Activated T-cell treated with anti-CD3 and anti-CD28 coated beads for 48 hours (primary cell): ENCODE data around the gene BCO1.
A peak's percentile ranks its signal among the peaks of the same experiment; 100 is the strongest.
"Not testable (repeated sequence)": the region's sequence is repeated elsewhere in the genome, so short reads cannot be mapped to it uniquely, and the experiment has no call there.

Source experiments
- DNase-seq: peaks from one replicate; pipeline ENCODE4 v3.0.0-alpha.2; 2020; ENCODE audit warnings: low read depth

BCO1 gene, protein sequence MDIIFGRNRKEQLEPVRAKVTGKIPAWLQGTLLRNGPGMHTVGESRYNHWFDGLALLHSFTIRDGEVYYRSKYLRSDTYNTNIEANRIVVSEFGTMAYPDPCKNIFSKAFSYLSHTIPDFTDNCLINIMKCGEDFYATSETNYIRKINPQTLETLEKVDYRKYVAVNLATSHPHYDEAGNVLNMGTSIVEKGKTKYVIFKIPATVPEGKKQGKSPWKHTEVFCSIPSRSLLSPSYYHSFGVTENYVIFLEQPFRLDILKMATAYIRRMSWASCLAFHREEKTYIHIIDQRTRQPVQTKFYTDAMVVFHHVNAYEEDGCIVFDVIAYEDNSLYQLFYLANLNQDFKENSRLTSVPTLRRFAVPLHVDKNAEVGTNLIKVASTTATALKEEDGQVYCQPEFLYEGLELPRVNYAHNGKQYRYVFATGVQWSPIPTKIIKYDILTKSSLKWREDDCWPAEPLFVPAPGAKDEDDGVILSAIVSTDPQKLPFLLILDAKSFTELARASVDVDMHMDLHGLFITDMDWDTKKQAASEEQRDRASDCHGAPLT

DNA sequence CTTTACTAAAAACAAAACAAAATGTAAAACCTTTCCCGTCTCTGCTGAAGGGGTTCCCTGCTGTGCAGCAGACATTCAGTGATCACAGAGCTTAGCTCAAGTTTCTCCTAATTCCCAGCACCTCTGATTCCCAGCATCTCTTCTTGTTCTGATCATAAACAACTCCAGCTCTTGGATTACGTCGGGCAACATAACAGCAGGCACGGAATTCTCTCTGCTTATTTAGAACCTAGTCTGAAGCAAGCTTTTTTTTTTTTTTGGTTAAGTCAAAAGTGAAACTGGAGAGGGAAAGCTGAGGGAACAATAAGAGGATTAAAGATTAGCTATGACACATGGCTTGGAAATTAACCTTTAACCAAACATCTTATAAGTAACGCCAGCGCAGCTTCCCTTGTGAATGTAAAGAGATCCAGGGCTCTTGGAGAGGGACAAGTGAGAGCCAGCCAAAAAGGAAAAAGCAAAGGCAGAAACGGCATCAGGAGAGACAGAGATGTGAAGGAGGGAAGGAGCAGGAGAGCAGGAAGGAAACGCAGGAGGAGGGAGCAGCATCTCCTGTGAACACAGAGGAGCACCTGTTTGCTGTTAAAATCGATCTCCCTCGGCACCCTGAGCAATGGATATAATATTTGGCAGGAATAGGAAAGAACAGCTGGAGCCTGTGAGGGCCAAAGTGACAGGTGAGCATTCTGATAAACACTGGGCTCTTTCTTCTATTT is at the start of gene BCO1:
BCO1 (plus strand) TSS at position 394 of the 716 bp plus-strand sequence; CDS start at position 614, 220 bp downstream.
- no peak for DNase-seq

DNA sequence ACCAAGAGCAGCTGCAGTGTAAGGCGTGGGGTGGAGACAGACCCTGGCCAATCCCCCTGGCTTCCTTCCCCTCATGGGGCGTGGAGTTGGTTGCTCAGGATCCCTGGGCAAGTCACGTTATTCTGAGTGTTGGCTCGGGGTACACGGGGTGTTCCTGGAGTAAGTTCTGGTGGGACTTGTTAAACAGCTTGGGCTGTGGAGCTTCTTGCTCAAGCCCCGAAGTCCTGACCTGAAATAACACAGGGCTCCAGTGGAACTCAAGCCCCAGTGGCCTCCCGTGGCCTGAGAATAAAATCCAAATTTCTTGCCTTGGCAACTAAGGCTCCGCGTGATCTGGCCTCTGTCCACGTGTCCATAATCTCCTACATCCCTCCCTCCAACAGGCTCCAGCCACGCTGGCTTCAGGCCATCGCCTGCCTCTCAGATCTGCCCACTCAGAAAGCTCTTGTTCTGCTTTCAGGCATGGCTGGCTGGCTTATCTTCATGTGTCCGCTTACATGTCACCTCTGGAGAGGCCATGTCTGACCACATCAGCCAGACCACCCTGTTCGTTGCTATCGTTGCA is 49.3 kb upstream of the BCO1 start:
- DNase-seq = no peak

DNA sequence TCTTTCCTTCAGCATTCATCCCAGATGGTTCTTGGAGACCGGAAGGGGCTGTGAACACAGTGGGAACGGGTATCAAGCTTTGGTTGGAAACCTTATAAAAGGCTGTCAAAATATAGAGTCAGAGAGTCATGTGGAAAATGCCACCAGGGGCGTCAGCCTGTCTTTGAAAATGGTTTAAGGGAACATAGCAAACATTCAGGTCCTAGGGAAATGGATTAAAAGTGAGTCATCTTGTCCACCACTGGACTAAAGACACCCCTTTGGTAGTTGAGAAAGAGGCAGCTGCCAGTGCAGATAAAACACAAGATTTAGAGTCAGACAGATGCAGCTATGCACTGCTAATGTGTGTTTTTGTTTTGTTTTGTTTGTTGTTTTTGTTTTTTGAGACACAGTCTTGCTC is 47.8 kb upstream of the BCO1 start:
- DNase-seq = no peak

DNA sequence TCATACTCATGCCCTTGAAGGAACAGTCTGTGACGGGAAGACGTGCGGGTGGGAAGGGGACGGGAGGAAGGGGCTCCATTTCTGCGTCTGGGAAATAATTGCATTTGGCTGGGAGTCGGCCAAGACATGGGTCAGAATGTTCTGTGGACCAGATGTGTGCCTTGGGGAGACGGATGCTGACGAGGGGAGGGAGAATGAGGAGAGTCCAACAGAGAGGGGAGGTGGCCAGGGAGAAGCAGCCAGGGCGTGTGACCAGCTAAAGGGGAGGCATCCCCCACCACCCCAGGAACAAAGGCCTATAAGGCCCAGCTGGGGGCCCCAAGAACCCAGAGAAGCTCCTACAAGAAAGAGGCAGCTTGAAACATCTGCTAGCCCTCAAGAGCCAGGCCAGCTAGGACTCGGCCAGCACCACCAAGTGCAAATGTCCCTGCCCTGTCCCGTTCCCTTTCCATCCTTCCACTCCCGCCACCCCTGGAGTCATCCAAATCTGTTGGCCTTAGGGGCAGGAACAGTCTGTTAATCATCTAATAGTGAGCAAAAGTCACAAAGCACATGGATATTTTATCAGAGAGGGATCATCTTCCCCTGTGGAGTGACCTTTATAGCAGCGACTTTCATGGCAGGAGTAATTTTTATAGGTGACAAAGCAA is 42.5 kb upstream of the BCO1 start:
- DNase-seq = no peak

DNA sequence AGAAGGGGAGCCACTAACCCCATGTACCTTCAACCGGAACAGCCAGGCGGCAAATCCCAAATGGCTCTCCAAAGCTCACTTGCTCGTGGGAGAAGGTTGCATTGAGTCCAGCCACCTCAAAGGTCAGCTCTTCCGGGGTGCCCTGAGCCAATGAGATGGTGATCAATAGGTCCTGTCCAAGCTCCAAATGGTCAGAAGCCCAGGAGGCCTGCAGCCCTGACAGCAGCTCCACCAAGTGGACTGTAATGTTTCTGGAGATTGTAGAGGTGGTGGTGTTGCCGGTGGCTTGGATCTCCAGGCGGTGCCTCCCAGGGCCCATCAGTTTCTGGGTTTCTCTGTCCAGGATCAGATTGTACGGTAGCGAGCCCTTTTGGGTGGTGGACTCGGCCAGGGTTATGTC is 39.9 kb upstream of the BCO1 start:
- DNase-seq = no peak

DNA sequence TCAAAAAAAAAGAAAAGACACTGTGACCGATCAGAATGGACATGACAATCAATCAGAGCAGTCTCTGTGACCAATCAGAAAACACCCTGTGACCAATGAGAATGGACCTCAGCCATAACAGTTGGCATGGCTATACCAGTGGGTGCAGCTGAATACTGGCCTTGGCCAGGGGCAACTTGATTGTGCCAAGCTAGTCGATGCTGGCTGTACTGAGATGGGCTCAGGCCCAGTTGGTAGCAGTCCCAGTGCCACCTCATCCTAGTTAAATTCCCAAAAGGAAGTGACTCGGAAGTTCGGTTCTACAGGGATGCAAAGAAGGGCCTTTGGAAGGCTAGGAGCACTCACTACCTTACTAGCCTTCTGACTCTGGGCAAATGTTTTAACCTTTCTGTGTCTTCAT is 37.2 kb upstream of the BCO1 start:
- DNase-seq = no peak

DNA sequence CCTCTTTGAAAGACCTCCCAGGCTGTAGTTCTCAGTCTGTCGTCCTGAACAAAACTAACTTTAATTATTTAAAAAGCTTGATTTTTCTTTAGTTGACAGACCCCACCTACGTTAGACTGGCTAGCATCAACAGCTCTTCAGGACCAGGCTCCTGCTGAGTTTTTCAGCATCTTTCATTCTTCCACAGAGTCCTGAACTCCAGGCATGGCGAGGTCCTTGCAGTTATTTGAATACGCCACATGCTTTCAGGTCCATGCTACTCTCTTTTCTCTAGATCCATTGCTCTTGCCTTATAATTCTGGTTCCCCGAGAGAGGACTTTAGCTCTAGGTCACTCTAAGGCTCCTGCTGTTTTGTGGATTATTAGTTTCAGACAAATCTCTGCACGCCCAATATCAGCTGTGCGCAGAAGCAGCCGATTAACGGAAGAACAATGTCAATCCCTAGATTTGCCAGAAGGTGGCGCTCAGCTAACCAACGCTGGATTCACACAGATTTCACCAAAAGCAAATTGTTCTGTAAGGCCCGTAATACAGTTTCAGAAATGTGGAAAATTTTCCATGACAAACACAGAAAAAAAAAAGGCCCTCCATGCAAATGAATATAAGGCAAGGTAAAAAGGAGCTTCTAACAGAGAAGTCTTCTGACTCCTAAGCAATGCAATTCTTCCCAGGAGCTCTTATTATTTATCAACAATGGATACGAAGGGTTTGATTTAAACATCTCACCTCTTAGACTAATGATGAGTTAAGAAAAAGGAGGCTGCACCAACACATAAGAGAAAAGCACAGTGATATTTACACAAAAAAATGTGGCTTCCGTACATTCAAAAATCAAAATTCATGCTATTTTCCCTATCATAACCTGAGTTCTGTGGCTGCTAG is 33.5 kb upstream of the BCO1 start:
- peak; percentile 33 for DNase-seq

DNA sequence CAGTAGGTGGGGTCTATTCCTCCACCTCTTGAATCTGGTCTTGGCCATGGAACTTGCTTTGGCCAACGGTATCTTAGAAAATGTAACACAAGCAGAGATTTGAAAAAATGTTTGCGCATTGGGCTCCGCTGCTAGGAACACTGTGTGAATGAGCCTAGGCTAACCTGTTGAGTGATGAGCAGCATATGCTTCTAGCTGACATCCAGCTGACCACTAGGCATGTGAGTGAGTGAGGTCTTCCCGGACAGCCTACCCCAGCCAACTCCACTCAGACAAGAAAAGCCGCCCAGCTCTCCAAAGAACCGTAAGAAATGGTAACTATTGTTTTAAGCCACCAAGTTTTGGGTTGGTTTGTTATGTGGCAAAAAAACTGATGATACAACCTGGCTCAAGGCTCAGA is 31.4 kb upstream of the BCO1 start:
- DNase-seq = no peak

DNA sequence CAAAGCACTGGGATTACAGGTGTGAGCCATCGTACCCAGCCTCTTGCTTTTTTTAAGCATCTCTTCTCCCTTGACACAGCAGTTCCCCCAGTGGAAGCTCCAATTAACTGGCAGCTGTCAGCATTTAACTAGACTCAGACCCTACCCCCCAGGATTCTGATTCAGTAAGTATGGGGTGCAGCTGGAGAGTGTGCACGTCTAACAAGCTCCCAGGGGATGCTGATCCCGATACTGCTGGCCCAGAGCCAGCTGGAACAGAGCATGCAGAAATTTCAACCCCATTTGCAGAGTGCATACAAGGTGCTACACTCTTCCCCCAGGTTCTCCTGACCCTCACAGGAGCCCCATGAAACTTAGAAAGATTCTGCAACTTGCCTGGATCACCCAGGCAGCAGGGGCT is 27.7 kb upstream of the BCO1 start:
- no peak for DNase-seq

DNA sequence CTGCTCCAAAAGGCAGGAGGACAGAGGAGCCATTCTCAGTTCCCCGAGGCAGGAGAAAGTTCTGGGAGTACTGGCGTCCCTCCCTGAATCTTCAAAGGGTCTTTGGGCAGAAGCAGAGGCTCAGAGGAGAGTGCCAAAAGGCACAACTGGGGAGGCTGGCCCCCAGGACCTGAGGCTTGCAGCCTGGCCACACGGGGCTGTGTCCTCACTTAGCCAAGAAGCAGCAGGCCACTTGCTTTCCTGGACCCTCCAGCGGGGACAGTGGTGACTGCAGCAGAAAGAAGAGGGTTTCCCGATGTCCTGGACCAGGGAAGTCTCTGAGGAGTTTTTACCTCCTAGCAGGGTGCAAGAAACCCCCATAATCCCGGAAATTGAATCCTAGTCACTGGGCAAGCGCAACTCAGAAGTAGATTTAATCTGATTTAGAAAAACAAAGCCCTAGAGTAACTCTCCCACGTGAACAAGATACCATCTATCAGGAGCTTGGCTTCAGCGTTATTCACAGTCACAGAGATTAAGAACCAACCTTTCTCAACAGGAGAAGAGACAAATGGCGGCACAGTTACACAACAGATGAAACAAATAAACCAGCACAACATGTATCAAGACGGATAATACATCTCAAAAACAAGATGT is 25.5 kb upstream of the BCO1 start:
- DNase-seq = no peak

DNA sequence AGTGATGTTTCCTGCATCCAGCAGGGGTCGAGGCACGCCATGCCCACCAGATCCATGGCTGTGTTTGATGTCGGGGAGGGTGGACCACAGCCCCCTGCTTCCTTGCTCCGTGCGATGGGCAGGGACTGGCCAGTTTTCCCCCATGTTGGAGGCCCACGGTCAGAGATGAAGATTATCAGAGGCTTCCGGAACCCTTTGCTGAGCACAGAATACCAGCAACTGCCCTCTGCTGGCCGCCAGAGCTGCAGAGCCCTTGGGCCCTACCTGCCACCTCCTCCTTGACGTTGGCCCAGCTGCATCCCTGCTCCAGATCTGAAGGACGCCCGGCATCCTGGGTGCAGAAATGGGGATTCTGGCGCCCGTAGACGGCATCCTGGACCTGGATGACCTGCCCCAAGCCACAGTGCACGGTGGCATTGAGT is 23.7 kb upstream of the BCO1 start:
- DNase-seq = no peak

DNA sequence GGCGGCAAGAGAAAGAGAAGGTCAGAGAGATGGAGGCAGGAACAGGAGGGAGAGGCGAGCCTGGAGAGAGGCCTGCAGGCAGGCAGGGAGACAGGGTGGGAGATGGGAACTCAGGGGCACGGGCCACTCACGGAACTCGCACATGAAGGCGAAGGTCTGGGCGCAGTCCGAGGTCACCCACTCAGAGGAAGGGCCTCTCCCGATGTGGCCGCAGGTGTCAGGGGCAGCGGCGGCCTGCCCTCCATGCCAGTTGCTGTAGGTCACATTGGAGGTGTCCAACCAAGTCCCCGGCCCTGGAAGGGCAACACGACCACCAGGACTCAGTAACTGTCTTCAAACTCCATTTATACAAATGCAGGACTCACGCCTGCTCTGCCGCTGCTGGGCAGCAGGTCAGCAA is 22.4 kb upstream of the BCO1 start:
- DNase-seq = no peak

DNA sequence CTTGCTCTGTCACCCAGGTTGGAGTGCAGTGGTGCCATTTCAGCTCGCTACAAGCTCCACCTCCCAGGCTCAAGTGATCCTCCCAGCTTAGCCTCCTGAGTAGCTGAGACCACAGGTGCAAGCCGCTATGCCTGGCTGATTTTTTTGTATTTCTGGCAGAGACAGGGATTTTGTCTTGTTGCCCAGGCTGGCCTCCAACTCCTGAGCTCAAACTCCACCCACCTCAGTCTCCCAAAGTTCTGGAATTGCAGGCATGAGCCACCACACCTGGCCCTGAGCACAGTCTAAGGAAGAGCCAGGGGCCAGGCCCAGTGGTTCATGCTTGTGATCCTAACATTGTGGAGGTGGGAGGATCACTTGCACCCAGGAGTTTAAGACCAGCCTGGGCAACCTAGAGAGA is 21.8 kb upstream of the BCO1 start:
- DNase-seq = no peak

DNA sequence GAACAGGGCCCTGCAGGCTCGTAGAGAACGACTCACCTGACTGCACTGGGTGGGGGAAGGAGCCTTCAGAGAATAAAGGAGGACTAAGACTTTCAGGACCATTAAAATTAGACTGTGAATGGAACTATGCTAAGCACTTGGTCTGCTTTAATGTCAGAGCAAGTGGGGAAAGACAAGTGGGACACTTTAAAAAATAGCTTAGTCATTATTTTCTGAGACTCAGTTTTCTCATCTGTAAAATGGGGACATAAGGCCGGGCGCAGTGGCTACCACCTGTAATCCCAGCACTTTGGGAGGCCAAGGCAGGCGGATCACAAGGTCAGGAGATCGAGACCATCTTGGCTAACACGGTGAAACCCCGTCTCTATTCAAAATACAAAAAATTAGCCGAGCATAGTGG is 19.3 kb upstream of the BCO1 start:
- no peak for DNase-seq

DNA sequence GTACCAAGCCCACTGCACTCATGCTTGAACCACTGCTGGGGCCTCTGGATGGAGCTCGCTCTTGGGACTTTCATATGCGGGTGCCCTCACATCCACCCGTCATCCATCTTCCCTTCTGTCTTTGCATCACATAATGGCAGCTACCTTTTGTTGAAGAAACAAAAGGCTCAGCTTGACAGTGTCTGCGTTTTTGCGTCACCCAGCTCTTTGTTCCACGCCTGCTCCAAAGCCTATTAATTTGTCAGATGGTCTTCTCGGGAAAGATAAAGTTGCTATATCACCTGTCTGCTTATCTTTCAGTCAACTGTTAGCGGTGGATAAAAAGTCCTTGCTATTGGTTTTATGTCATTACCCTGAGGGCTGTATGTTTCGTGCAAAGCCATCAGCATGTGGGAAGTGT is 18.1 kb upstream of the BCO1 start:
- DNase-seq = no peak

DNA sequence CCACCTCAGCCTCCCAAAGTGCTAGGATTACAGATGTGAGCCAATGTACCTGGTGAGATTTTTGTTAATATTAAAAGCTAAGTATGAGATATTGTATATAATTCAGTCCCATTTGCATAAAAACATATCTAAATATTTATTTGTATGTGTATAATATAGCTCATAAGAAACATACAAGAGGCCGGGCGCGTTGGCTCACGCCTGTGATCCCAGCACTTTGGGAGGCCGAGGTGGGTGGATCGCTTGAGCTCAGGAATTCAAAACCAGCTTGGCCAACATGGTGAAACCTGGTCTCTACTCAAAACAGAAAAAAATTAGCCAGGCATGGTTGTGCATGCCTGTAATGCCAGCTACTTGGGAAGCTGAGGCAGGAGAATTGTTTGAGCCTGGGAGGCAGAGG is 16.8 kb upstream of the BCO1 start:
- no peak for DNase-seq

DNA sequence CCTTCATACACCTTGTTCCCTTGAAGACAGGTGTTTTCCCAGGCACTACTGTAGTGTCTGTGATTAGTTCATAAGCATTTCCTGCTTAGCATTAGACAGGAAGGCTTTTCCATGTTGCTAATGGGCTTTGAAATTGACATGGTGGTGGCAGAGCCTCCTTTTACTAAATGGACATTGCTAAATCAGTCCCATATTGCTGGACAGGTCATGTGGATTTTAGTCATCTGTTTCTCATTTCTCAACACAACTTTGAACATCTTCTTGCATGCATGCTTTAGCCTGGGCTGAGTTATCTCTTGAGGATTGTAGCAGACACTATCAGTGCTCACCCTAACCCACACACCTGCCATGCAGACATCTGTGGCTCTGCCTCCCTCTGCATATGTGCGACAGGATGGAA is 13.7 kb upstream of the BCO1 start:
- DNase-seq = no peak

DNA sequence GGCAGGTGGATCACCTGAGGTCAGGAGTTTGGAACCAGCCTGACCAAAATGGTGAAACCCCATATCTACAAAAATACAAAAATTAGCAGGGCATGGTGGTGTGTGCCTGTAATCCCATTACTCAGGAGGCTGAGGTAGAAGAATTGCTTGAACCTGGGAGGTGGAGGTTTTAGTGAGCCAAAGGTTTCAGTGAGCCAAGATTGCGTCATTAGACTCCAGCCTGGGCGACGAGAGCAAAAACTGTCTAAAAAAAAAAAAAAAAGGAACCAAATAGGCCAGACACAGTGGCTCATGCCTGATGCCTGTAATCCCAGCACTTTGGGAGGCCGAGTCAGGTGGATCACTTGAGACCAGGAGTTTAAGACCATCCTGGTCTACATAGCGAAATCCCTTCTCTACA is 12.8 kb upstream of the BCO1 start:
- not testable (repeated sequence) for DNase-seq

DNA sequence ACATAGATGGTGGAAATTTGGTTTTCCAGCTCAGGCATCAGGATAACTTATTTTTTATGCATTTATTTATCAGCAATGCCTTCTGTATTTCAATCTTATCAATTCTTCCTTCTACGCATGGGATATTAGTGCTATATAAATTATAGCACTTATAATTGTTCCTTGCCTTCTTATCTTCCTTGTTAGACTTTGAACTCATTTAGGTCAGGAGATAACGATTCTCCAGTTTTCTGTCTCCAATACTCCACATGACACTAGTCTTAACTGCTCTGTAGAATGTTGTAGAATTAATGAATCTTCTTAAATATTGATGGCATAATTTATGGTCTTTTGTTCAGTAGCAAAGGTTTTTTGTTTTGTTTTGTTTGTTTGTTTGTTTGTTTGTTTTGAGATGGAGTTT is 10.7 kb upstream of the BCO1 start:
- no peak for DNase-seq

DNA sequence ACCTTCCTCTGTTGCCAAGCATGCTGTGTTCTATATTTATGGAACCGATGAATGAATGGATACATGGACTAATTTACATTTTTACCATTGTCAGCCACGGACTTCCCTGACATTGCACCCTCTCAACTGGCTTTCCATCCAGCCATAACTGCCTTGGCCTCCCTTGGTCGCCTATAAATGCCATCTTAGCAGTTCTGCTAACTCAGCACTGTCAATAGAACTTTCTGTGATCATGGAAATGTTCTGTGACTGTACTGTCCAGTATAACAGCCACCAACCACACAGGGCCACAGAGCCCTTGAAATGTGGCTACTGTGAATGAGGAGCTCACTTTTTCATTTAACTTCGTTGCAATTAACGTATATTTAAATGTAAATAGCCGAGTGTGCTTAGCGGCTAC is 8.7 kb upstream of the BCO1 start:
- no peak for DNase-seq

DNA sequence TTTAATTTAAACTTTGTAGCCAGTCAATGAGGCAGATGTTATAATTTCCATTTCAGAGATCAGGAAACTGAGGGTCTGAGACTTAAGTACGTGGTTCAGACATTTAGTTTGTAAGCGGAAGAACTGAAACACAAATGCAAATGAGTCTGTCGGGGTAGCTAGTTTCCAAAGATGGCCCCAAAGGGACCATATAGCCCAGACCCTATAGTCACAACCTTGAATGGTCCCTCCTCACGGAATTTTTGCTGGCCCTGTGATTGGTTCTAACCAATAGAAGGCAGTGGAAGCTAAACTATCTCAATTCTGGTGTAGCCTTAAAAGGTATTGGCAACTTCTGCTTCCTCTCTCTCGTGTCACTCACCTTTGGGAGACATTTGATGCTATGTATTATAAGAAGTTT is 7.5 kb upstream of the BCO1 start:
- no peak for DNase-seq
